Osteoblast (primary cell): ENCODE measurements around the gene RSPO1. TPM values are rescaled to one million over a fixed set of nuclear protein-coding genes. Genes with fewer than 3 reads are reported as not detected.

Source experiments
- DNase-seq: peaks from one replicate; pipeline ENCODE4 v3.0.0; 2011; ENCODE audit warnings: low spot score, mixed read lengths; ENCODE audit not compliant: insufficient read length; ENCODE audit errors: missing footprints
- H2AFZ ChIP-seq: 2 replicates; pipeline ENCODE4 v1.6.0; 2011; ENCODE audit warnings: mild to moderate bottlenecking, low read length
- H3K27ac ChIP-seq: 2 replicates; pipeline ENCODE4 v1.5.1; 2011; ENCODE audit warnings: mild to moderate bottlenecking, low read depth, low read length, moderate library complexity
- H3K27me3 ChIP-seq: 2 replicates; pipeline ENCODE4 v1.6.0; 2012; ENCODE audit warnings: mild to moderate bottlenecking, control low read depth, inconsistent platforms, low read length, moderate library complexity; ENCODE audit not compliant: insufficient read depth
- H3K36me3 ChIP-seq: 2 replicates; pipeline ENCODE4 v1.5.1; 2011; ENCODE audit warnings: mild to moderate bottlenecking, low read length, control low read depth, moderate library complexity; ENCODE audit not compliant: insufficient read depth
- H3K4me1 ChIP-seq: 2 replicates; pipeline ENCODE4 v1.5.1; 2011; ENCODE audit warnings: mild to moderate bottlenecking, low read length, control low read depth, moderate library complexity; ENCODE audit not compliant: insufficient read depth
- H3K4me2 ChIP-seq: 2 replicates; pipeline ENCODE4 v1.6.0; 2011; ENCODE audit warnings: mild to moderate bottlenecking, low read length; ENCODE audit not compliant: insufficient read depth
- H3K4me3 ChIP-seq: fragments of 200-600 bp; sonication (generic); 3 replicates; pipeline ENCODE4 v1.5.1; 2012; ENCODE audit warnings: mild to moderate bottlenecking, low read length, inconsistent platforms; ENCODE audit not compliant: insufficient read depth
- H3K79me2 ChIP-seq: 2 replicates; pipeline ENCODE4 v1.6.0; 2012; ENCODE audit warnings: mild to moderate bottlenecking, low read length, control low read depth, inconsistent platforms; ENCODE audit not compliant: insufficient read depth
- H3K9me3 ChIP-seq: 2 replicates; pipeline ENCODE4 v1.5.1; 2011; ENCODE audit warnings: low read depth, low read length, control low read depth
- H4K20me1 ChIP-seq: 2 replicates; pipeline ENCODE4 v1.6.0; 2012; ENCODE audit warnings: mild to moderate bottlenecking, low read length, control low read depth; ENCODE audit not compliant: insufficient read depth
- total RNA-seq: library from RNA; depleted of rRNA; stranded (reverse); fragments of >200 nt; gene quantifications from 2 replicates; pipeline ENCODE4 v1.2.3, GENCODE V29; 2012
- TF ChIP-seq, protein P1 (sequence below): IDR thresholded peaks from 2 replicates; pipeline ENCODE4 v1.5.1; 2011; ENCODE audit warnings: mild to moderate bottlenecking, low read depth, low read length, moderate library complexity; ENCODE audit errors: extremely low read depth

RSPO1 gene
- total RNA-seq, 1 donor: 0.36 TPM

DNA sequence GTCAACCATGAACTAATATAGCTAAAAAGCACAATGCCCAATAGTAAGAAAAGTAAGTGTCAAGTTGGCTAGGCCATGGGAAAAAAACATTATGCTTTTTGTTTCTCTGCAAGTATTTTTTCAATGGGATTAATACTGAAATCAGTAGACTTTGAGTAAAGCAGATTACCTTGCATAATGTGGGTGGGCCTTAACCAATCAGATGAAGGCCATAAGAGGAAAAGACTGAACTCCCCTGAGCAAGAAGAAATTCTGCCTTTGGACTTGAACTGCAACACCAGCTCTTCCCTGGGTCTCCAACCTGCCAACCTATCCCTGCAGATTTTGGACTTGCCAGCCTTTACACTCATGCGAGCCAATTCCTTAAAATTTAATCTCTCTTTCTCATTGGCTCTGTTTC lies 6.4 kb upstream of the RSPO1 start:
- Histone ChIP-seq H4K20me1 (no peaks in the 10 kb centered on the region), H3K27ac (no peak overlapping the region), H3K36me3 (no peaks in the 10 kb centered on the region), H2AFZ (no peak overlapping the region), H3K9me3 (peaks cover 1% of the 10 kb centered on the region), H3K4me1 (no peaks in the 10 kb centered on the region), H3K27me3 (peaks cover 8% of the 10 kb centered on the region), H3K4me3 (no peak overlapping the region), H3K4me2 (no peak overlapping the region), H3K79me2 (no peaks in the 10 kb centered on the region)
- TF ChIP-seq, protein P1, sequence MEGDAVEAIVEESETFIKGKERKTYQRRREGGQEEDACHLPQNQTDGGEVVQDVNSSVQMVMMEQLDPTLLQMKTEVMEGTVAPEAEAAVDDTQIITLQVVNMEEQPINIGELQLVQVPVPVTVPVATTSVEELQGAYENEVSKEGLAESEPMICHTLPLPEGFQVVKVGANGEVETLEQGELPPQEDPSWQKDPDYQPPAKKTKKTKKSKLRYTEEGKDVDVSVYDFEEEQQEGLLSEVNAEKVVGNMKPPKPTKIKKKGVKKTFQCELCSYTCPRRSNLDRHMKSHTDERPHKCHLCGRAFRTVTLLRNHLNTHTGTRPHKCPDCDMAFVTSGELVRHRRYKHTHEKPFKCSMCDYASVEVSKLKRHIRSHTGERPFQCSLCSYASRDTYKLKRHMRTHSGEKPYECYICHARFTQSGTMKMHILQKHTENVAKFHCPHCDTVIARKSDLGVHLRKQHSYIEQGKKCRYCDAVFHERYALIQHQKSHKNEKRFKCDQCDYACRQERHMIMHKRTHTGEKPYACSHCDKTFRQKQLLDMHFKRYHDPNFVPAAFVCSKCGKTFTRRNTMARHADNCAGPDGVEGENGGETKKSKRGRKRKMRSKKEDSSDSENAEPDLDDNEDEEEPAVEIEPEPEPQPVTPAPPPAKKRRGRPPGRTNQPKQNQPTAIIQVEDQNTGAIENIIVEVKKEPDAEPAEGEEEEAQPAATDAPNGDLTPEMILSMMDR: no peak
- no peak for DNase-seq

DNA sequence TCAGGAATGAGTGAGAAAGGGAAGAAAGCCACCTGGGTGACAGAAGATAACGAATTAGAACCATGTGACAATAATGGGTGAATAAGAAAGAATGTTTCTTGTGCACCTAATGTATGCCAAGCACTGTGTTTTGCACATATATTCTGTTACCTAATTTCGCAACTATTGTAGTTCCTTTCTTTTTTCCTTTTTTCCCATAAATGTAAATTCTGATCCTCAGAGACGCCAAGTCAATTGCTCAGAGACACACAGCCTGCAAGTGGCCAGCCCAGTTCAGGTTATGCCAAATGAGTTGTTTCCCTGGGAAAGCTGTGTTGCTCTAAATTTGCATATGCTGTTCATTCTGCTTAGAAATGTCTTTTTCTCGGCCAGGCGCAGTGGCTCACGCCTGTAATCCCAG lies 1.7 kb upstream of the RSPO1 start:
- no peak for DNase-seq
- Histone ChIP-seq H3K9me3 (no peaks in the 10 kb centered on the region), H4K20me1 (no peaks in the 10 kb centered on the region), H3K4me2 (no peak overlapping the region), H3K4me3 (no peak overlapping the region), H3K36me3 (no peaks in the 10 kb centered on the region), H2AFZ (no peak overlapping the region), H3K4me1 (no peaks in the 10 kb centered on the region), H3K27me3 (peaks cover 54% of the 10 kb centered on the region), H3K79me2 (no peaks in the 10 kb centered on the region), H3K27ac (no peak overlapping the region)
- TF ChIP-seq, protein P1: no peak

DNA sequence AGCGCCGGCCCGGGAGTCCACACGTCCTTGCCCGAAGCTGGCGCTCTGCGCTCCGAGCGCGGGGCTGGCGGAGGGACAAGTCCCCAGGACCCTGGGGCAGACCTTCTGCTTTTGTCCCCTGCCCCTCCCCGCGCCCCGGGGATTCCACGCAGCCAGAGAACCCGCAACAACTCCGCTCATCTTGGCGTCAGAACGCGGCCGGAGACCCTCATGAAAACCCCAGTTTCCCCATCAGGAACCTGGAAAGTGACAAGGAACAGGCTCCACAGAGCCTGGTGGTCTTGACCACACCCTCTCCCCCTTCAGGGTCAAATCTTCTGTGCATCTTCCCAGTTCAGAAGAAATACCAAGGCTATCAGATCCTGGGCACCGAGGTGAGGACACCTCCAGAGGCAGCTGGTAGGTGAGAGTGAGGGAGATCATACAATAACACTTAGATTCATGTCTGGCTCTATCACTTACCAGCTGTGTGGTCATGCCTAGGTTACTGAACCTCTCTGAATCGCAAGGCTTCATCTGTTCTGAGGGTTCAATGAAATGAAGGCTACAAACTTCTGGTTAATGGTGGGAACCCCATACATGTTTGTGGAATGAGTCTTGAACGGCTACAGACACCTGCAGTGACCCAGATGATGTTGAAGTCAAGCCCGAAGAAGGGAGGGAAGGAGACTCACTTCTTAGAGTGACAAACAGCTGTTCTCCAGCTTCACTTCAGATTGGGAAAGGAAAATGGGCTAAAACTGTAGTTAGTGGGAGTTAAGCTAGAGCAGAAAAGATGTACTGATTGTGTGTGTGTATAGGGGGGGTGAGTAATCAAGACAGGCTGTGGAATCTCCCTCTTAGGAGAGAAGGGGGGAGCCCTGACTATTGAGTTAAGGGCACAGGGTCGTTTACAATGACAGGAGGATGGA lies 555 bp upstream of the RSPO1 start:
- Histone ChIP-seq H3K9me3 (no peaks in the 10 kb centered on the region), H4K20me1 (no peaks in the 10 kb centered on the region), H3K36me3 (no peaks in the 10 kb centered on the region), H2AFZ (no peak overlapping the region), H3K4me3 (no peak overlapping the region), H3K27ac (no peak overlapping the region), H3K79me2 (no peaks in the 10 kb centered on the region), H3K4me2 (no peak overlapping the region), H3K4me1 (no peaks in the 10 kb centered on the region), H3K27me3 (peaks cover 64% of the 10 kb centered on the region)
- TF ChIP-seq, protein P1: no peak
- no peak for DNase-seq

DNA sequence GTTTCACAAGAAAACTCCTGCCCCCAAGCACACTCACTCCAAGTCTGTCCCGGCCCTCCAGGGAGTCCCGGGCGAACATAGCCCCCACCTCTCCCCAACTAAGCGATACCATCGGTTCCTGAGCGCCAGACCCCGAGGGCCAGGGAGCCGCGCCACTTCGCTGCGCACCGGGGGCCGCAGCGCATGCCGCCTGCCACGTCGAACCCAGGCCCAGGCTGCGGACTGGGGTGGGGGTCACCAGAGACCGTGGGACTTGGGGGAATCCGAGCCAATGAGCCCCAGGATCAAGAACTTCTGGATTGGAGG lies 801 bp downstream of the RSPO1 start:
- Histone ChIP-seq H3K4me1 (no peaks in the 10 kb centered on the region), H3K9me3 (no peaks in the 10 kb centered on the region), H3K4me2 (no peak overlapping the region), H3K27me3 (peaks cover 68% of the 10 kb centered on the region), H3K79me2 (no peaks in the 10 kb centered on the region), H3K27ac (no peak overlapping the region), H4K20me1 (no peaks in the 10 kb centered on the region), H2AFZ (no peak overlapping the region), H3K4me3 (no peak overlapping the region), H3K36me3 (no peaks in the 10 kb centered on the region)
- TF ChIP-seq, protein P1: no peak
- DNase-seq: no peak
